NCI-H2029 (cell line): Measurements from ENCODE around the gene CXCR3.
A peak's percentile ranks its signal among the peaks of the same experiment; 100 is the strongest.
"Not testable (repeated sequence)": the region's sequence is repeated elsewhere in the genome, so short reads cannot be mapped to it uniquely, and the experiment has no call there.

Experiments
- DNase-seq: peaks from one replicate; lab custom pipeline; 2025; lab: John Stamatoyannopoulos, UW

CXCR3 gene

DNA sequence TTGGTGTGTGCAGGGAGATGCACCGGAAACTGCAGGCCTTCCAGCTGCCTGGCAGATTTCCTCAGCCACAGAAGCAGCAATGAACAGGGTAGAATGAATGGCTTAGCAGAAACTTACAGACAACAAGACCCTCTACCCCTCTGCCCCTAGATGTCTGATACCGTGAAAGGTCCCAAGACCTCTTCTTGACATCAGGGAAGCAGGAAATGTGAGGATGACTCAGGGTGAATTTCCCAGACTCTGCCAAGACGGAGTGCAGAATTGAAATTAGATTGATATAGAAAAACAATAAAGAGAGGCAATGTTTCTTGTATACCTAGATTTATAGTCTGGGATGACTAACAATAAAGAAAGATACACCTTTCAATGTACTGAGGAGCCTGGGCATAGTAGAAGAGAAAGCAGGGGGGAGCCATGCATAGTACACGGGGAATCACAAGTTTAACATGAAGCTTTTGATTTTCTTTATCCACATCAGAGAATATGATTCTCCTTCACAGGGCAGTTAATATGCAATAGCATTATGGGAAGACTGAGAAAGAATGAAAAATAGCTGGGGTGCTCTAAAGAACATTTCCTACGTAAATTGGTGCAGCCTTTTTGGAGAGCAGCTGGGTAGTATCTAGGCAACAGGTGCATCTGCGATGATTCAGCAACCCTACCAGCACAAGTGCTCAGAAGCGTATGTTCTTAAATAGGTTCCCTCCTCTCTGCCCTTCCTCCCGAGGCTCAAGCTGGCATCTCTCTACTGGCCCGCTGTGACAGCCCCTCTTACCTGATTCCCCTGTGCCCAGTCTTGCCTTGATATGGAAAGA, 18.3 kb upstream of the CXCR3 start:
- no peak for DNase-seq

DNA sequence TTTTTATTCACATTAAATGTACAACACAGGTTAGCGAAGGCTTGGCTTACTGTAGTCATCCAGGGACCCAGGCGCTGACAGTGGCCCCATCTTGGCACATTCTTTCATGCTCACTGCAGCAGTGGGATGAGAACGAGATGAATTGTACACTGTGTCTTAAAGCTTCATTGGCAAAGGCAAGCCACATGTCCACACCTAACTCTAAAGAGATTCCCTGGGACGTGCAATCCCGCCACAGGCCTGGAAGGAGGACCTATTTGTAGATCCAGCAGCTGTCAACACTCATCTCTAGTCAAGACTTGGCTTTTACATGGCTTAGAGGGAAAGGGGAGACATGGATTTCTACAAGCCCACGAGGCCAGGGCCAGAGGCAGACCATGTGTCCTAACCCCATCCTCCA, 16.1 kb upstream of the CXCR3 start:
- DNase-seq, result no peak

DNA sequence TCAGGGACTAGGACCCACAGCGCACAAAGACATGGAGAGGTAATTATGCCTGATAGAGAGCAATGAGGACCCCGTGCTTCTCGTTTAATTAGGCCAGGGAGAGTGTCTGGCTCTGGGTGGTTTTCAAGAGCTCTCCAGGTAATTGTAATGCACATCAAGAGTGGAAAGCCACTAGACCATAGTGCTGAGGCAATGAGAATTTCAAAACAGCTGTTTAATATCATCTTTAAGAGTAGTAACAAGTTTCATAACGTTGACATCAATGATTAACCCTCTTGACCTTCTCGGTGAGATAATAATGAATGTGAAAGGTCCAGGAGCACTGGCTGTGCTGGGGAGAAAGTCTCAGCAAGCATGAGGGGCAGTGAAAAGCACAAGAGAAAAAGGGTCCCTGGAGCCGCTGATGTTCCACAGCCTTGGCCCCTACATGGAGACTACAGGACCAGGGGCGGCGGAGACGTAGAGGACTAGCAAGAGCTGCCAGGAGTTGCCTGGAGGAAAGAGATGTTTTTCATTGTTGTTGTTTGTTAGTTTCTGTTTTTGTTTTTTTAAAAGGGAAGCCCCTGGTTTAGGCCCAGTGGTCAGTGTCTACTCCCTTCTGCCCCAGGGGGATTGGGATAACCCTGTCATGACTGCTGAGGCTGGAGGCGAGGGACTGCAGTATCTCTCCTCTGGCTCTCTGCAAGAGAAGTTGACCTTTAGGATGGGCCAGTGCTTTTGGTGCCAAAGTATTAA, 14.8 kb upstream of the CXCR3 start:
- peak; percentile 66 for DNase-seq

DNA sequence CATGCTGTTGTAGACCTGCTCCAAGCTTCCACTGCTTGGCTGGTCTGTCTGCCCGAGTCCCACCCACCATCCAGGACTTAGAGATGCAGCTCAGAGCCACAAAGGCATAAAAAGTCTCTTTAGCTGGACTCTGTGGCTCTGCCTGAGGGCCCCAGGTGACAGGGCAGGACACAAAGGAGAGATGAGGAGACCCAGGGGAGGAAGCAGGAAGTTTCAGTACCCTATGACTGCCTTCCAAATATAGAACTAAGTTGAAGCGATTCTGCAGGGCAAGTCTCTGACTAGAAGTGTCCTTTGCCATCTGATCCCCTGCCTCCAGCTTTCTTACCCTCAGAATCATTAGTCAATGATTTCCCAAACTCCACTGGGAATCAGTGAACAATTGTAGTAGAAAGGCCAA, 11.2 kb upstream of the CXCR3 start:
- DNase-seq, result no peak

DNA sequence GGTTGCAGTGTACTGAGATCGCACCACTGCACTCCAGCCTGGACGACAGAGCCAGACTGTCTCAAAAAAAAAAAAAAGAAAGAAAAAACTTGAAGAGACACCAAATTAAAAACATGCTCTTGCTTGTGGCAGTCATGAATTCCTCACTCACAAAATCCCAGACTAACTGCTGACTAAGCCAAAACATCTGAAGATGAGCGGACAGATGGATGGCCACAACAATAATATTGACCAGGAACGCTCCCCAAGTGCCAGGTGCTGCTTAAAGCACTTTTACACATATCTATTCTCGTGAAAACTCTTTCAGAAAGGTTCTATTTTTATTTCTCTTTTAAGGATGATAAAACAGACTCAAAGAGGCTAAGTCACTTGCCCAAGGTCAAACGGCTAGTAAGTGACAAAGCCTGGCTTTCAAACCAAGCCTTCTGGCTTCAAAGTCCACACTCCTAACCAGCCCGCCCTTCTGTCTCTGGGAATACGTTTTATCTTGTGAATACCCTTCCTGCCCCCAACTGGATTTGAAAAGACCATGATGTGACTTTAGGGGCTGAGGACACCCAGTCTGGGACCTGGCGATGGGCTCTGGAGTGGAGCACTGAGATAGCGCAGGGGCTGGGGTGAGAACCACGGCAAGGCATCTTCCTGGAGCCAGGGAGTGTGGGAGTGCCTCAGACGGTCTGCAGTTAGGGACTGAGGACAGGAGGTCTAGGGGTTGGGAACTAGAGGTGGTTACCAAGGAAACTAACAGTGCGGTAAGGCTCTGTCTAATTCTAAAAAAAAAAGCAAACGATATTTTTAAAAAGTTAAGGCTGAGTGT, 9.5 kb upstream of the CXCR3 start:
- DNase-seq, result no peak

DNA sequence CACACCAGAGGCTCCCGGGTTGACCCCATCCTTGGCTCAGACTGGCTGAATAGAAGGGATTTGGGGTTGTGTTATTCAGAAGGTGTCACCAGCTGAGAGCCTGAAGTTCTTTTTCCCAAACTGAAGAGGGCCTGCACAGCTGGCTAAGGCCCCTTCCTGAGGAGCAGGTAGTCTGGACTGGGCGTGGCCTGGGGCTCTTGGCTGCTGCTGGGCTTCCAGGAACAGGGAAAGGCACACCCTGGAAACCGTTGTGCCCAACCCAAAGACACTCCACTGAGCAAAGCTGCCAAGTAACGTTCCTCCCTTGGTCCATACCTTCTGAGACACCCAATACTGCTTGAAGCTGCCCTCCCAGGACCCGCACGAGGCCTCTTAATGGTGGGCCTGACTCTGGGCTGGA, 8.3 kb upstream of the CXCR3 start:
- DNase-seq, result no peak

DNA sequence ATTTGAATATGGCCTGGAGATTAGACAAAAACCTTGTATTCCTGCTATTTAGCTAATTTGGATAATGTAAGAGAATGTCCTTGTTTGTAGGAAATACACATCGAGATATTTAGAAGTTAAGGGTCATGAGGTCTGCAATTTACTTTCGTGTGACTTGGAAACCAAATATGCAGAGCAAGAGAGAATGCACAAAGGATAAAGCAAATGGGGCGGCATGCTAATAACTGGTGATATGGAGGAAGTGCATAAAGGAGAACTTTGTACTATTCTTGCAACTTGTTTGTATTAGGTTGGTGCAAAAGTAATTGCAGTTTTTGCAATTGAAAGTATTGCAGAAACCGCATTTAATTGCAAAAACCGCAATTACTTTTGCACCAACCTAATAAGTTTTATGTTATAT, 7.2 kb upstream of the CXCR3 start:
- DNase-seq, result no peak

DNA sequence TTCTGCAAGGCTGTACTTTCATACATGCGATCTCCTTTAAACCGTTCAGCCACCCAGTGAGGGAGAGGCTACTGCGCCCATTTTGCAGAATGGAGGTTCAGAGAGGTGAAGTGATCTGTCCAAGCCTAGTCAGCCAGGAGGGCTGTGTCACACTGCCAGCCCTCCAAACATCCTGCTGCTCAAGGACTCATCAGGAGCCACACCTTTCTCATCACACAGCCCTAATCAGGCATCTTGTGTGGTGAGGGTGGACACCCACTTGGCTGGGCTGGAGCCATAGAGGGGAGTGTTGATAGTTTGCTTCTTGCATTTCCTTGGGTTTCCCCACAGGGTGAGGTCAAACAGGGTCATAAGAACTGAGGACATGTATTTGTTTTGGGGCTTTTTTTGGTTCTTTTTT, 5.4 kb upstream of the CXCR3 start:
- DNase-seq, result no peak

DNA sequence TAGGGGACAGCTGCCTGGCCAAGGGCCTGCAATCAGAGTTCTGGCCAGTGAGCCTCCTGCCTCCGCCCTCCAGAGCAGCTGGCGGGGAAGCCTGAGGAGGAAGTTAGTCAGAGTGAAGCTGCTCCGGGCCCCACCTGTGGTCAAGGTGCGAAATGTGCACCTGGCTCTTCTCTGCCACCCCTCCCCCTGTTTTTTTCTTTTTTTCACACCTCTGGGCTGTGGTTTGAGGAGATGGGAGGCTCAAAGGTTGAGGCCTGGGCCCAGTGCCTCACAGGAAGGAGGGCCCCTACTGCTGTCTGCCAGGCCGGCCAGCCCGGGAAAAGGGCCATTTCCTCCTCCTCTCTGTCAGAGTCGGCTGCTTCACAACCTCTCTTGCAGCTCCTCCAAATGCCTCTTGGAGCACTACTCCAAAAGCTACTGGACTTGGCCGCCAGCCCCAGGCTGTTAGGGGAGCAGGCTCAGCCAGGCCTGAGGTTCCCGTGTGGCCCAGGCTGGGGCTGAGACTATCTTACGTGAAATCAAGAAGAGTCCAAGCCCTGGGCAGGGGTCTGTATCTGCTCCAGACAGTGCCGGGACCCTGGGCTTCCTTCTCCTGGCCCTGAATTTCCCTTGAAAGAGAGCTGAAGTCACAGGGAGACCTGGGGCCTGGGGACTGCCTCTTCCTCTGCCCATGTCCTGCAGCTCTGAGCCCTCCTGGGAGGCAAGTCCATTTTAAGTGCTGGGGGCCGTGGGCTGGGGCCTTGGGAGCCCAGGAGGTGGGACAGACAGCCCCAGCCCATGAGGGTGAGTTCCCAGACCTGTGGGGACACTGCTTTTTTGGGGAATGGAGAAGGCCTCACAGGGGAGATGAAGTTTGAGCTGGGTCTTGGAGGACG, 4.5 kb upstream of the CXCR3 start:
- DNase-seq, result peak; percentile 70

DNA sequence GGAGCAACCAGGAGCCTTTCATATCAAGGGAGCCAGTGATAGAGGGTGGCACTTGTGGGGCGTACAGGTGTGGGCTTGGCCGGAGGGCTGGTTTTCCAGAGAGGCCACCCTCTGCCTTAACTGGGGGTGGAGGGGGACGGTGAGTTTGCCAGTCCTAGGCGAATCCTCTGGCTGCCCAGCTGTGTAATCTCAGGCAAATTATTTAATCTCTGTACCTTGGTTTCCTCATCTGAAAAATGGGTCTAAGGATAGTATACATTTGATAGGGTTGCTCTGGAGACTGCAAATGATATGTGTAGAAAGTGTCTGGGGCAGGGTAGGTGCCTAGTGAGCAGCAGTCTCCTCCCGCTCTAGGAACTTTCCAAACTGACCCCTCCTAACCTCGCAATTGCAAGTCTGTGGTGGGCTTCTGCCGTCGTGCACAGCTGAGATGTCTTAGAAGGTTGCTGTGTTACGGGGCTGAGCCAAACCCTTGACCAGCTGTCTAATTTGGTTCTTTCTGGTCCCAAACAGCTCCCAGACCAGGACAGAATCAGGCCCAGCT, 3.8 kb upstream of the CXCR3 start:
- DNase-seq, result no peak

DNA sequence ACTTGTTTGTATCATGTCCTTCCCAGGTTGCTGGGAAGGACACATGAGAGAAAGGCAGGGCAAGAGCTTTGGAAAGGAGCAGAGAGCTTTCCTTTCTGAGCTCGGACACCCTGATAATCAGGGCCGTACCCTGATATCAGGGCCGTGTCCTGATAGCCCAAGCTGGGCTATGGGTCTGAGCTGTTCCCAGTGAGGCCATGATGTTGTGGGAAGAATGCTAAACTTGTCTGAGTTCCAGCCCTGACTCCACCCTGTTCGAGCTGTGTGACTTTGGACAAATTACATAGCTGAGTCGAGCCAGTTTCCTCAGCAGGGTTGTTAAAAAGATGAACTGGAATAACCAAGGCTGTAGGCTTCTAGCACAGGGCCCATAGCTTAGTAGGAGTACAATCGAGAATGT, 3.3 kb upstream of the CXCR3 start:
- DNase-seq, result no peak

DNA sequence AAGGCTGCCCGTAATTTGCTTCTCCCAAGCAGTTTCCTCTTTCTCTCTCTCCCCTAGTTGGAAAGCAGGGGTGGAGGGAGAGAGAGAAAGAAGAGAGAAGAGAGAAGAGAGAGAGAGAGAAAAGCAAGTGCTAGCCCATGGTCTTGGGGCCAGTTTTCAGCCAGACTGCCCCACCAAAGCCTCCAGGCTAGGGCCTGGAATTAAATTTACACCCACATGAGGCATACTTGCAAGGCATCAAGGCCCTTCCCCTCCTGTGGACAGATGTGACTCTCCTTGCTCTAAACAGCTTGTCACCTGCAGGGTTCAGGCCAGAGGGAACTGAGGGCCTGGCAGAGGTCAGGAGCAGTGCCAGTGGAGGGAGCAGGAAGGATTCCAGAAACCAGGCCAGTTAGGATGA, 1.7 kb upstream of the CXCR3 start:
- no peak for DNase-seq

DNA sequence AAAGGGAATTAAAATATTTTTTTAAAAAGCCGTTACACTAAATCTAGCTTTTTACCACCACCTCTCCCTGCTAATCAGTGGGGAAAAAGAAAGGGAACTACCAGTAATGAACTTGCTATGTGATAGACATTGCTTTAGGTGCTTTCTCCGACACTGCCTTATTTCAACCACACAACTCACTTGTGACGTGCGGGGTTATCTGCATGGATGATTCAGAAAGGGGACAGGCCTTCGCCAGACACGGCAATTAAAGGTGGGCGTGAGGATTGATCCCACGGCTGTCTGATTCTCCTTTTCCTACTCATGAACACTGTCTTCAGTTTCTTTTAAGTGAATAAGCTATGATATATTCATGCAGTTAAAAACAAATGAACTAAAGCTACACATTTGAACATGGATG, 882 bp upstream of the CXCR3 start:
- no peak for DNase-seq

DNA sequence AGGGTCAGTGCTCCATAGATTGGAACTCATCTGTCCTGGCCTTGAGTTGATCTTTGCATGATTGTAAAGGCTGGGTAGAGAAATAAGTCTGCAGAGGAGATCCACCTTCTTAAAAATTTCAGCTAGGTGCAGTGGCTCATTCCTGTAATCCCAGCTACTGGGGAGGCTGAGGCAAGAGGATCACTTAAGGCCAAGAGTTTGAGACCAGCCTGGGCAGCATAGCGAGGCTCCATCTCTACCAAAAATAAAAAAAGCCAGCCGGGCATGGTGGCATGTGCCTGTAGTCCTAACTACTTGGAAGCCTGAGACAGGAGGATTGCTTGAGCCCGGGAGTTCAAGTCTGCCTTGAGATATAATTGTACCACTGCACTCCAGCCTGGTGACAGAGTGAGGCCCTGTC, 476 bp upstream of the CXCR3 start:
- DNase-seq, result no peak

DNA sequence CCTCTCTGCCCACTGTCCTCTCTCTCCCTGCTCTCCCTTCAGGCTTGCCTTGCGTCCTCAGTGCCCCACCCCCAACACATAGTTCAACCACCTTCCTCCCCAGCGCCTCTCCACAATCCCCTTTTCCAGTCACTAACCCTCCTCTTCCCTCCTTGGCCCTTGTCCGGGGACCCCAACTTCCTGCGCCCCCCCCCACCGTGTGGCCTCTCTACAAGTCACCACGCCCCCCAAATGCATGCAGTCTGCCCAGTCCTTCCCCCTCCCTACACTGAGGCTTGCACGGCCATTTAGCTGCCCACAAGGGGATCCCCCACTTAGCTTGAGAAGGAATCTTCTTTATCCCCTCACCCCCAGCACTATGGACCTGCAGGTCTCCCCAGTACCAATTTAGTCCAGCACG, 569 bp downstream of the CXCR3 start:
- DNase-seq, result no peak

DNA sequence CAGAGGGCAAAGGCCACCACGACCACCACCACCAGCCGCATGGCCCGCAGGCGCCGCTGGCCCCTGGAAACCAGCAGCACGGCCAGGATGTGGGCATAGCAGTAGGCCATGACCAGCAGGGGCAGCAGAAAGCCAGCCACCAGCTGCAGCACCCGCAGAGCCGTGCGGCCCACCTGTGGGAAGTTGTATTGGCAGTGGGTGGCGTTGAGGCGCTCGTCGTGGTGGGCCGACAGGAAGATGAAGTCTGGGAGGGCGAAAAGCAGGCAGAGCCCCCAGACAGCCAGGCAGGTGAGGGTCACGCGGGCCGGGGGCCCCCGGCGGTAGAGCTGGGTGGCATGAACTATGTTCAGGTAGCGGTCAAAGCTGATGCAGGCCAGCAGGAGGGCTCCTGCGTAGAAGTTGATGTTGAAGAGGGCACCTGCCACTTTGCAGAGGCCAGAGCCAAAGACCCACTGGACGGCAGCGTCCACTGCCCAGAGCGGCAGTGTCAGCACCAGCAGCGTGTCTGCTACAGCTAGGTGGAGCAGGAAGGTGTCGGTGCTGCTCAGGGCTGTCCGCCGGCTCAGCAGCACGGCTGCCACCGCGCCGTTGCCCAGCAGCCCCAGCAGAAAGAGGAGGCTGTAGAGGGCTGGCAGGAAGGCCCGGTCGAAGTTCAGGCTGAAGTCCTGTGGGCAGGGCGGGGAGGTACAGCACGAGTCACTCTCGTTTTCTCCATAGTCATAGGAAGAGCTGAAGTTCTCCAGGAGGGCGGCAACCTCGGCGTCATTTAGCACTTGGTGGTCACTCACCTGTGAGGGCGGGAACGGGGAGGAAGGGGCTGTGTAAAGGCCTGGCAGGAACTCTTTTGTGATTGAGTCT, 1.4 kb downstream of the CXCR3 start:
- no peak for DNase-seq

DNA sequence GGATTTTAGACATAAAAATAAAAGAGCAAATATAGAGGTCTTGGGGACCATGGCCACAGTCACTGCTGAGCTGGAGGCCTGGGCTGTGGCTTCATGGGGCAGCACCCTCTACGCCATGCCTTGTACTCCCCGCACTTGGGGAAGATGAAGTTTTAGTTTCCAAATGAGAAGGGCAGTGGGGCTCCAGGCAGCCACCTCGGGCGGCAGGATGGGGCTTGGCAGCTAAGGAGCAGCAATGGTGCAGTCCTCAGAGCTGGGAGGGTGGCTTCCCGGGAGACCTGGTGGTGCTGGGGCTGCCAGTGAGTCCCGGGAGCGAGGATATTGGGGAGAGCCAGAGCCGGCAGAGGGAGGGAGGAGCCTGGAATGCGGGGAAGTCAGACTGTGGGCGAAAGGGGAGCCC, 2.4 kb downstream of the CXCR3 start:
- DNase-seq, result no peak

DNA sequence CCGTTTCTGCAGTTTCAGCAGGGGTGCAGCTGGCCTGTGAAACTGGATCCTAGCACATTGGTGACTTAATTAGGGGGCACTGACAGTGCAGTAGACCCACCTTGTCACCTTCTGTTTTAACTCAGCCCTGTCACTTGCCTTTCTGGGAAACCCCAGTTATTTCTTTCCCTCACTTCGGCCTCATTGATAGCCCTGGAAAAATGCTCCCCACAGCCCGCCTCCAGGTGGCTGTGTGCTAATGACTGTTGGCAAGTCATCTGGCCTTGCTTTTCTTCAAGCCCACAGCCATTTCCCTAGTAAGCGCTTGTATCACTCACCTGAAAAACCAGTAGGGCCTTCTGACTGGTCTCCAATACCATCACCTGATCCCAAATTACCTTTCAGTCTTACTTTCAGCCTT, 3.3 kb downstream of the CXCR3 start:
- DNase-seq, result no peak

DNA sequence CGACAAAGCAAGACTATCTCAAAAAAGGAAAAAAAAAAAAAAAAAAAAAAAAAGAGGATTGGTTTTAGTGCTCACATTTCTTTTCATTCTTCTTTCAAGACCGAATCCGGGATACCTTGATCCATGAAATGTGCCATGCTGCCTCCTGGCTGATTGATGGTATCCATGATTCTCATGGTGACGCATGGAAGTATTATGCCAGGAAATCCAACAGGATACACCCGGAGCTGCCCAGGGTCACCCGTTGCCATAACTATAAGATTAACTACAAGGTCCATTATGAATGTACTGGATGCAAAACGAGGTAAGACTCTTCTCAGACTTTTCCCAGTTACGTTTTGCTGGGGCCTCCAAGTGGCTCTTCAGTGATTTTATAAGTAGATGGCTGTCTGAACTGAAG, 6.1 kb downstream of the CXCR3 start:
- no peak for DNase-seq

DNA sequence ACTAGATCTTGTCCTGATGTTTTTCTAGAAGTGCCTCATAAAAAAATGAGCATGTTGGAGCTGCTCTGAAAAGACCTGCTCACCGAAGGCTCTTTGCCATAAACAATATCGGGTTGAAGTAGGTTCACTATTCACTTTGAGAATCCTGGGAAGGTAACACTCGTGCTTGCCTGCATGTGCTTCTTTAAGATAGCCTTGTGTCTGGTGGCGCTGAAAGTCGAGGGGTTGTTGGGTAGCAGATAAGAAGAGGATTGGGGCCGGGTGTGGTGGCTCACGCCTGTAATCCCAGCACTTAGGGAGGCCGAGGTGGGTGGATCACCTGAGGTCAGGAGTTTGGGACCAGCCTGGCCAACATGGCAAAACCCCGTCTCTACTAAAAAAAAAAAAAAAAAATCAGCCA, 6.6 kb downstream of the CXCR3 start:
- not testable (repeated sequence) for DNase-seq
